ENCODE results near the gene PEMT. TPM values are rescaled to one million over a fixed set of nuclear protein-coding genes. Genes with fewer than 3 reads are reported as not detected.

PEMT gene
- total RNA-seq, 1 experiment from 2014 or later: 29.5 TPM

GRCh38 chr17:17546399-17547185 lies 44.9 kb downstream of the PEMT start:
- no TSS peak for BruUV-seq (replicated peaks)
- H3K4me1 Mint-ChIP-seq (ENCODE audit: low read depth, unreplicated experiment): peaks cover 3% of the 10 kb centered on the region

GRCh38 chr17:17545984-17546383 lies 45.5 kb downstream of the PEMT start:
- TF ChIP-seq, protein P1, sequence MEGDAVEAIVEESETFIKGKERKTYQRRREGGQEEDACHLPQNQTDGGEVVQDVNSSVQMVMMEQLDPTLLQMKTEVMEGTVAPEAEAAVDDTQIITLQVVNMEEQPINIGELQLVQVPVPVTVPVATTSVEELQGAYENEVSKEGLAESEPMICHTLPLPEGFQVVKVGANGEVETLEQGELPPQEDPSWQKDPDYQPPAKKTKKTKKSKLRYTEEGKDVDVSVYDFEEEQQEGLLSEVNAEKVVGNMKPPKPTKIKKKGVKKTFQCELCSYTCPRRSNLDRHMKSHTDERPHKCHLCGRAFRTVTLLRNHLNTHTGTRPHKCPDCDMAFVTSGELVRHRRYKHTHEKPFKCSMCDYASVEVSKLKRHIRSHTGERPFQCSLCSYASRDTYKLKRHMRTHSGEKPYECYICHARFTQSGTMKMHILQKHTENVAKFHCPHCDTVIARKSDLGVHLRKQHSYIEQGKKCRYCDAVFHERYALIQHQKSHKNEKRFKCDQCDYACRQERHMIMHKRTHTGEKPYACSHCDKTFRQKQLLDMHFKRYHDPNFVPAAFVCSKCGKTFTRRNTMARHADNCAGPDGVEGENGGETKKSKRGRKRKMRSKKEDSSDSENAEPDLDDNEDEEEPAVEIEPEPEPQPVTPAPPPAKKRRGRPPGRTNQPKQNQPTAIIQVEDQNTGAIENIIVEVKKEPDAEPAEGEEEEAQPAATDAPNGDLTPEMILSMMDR (IDR thresholded peaks at IDR 0.05; ENCODE audit: insufficient read depth in 1 of 2, low read depth in 1 of 2, low read length in 1 of 2, severe bottlenecking in 1 of 2, unreplicated experiment in 1 of 2): no peak
- no TSS peak for BruUV-seq (replicated peaks)
- Mint-ChIP-seq H3K4me1 (ENCODE audit: low read depth, unreplicated experiment) (no peaks in the 10 kb centered on the region), H3K36me3 (ENCODE audit: insufficient read depth, unreplicated experiment) (no peaks in the 10 kb centered on the region), H3K9me3 (ENCODE audit: unreplicated experiment) (no peaks in the 10 kb centered on the region), H3K4me3 (ENCODE audit: unreplicated experiment) (no peak overlapping the region), H3K27ac (ENCODE audit: unreplicated experiment) (no peak overlapping the region), H3K27me3 (ENCODE audit: insufficient read depth, unreplicated experiment) (no peaks in the 10 kb centered on the region)
- no peaks in the 10 kb centered on the region for H3K36me3 ChIP-seq (ENCODE audit: control insufficient read depth, insufficient read depth, low read length)
- H3K27me3 ChIP-seq (replicated peaks; ENCODE audit: control insufficient read depth, insufficient read depth, low read length): no peaks in the 10 kb centered on the region
- H3K4me1 ChIP-seq: peaks cover 2% of the 10 kb centered on the region; the same call in 1 of the 2 replicates
- intact Hi-C loops (cut with micrococcal nuclease; ENCODE audit: unreplicated experiment): no loop called here
- DNase-seq: no peak
- no peak overlapping the region for H3K4me3 ChIP-seq (ENCODE audit: low read depth, low read length)
- ChIA-PET POLR2A (no interaction called here), CTCF (no interaction called here)
- H3K9me3 ChIP-seq: no peaks in the 10 kb centered on the region

More at GRCh38 chr17:17546399-17547185, 44.9 kb downstream of the PEMT start:
- H3K4me1 ChIP-seq: peaks cover 8% of the 10 kb centered on the region; the same call in 1 of the 2 replicates
- TF ChIP-seq, protein P1 (IDR thresholded peaks at IDR 0.05; ENCODE audit: insufficient read depth in 1 of 2, low read depth in 1 of 2, low read length in 1 of 2, severe bottlenecking in 1 of 2, unreplicated experiment in 1 of 2): no peak
- H3K9me3 Mint-ChIP-seq (ENCODE audit: unreplicated experiment): no peaks in the 10 kb centered on the region
- H3K9me3 ChIP-seq: no peaks in the 10 kb centered on the region
- intact Hi-C loops (cut with micrococcal nuclease; ENCODE audit: unreplicated experiment): no loop called here
- no peak overlapping the region for H3K27ac Mint-ChIP-seq (ENCODE audit: unreplicated experiment)
- H3K27me3 Mint-ChIP-seq (ENCODE audit: insufficient read depth, unreplicated experiment): no peaks in the 10 kb centered on the region
- H3K36me3 Mint-ChIP-seq (ENCODE audit: insufficient read depth, unreplicated experiment): no peaks in the 10 kb centered on the region
- ChIA-PET CTCF (interaction anchor here (0.5 kb wide), 1 partner anchor 23 kb away, joined by 9 read pairs; no protein-coding TSS in a partner anchor), POLR2A (interaction anchor here (0.5 kb wide), 1 partner anchor 50 kb away, joined by 3 read pairs; the partner anchor contains the start of gene RASD1)
- no peaks in the 10 kb centered on the region for H3K27me3 ChIP-seq (replicated peaks; ENCODE audit: control insufficient read depth, insufficient read depth, low read length)
- no peak overlapping the region for H3K4me3 ChIP-seq (ENCODE audit: low read depth, low read length)
- H3K36me3 ChIP-seq (ENCODE audit: control insufficient read depth, insufficient read depth, low read length): no peaks in the 10 kb centered on the region
- no peak for DNase-seq
- no peak overlapping the region for H3K4me3 Mint-ChIP-seq (ENCODE audit: unreplicated experiment)

- DNase-seq: no peak
- Mint-ChIP-seq H3K4me1 (ENCODE audit: low read depth, unreplicated experiment) (no peaks in the 10 kb centered on the region), H3K36me3 (ENCODE audit: insufficient read depth, unreplicated experiment) (no peaks in the 10 kb centered on the region), H3K27me3 (ENCODE audit: insufficient read depth, unreplicated experiment) (no peaks in the 10 kb centered on the region), H3K9me3 (ENCODE audit: unreplicated experiment) (no peaks in the 10 kb centered on the region), H3K4me3 (ENCODE audit: unreplicated experiment) (no peak overlapping the region), H3K27ac (ENCODE audit: unreplicated experiment) (no peak overlapping the region)
- TF ChIP-seq, protein P1 (IDR thresholded peaks at IDR 0.05; ENCODE audit: insufficient read depth in 1 of 2, low read depth in 1 of 2, low read length in 1 of 2, severe bottlenecking in 1 of 2, unreplicated experiment in 1 of 2): no peak
- Histone ChIP-seq H3K27me3 (replicated peaks; ENCODE audit: control insufficient read depth, insufficient read depth, low read length) (no peaks in the 10 kb centered on the region), H3K4me1 (peaks cover 5% of the 10 kb centered on the region; the same call in 1 of the 2 replicates), H3K4me3 (ENCODE audit: low read depth, low read length) (no peak overlapping the region), H3K9me3 (no peaks in the 10 kb centered on the region), H3K36me3 (ENCODE audit: control insufficient read depth, insufficient read depth, low read length) (no peaks in the 10 kb centered on the region)
- BruUV-seq (replicated peaks): no TSS peak
- POLR2A ChIA-PET: no interaction called here
- intact Hi-C loops (cut with micrococcal nuclease; ENCODE audit: unreplicated experiment): no loop called here
- CTCF ChIA-PET: no interaction called here
These were observed 46.3 kb downstream of the PEMT start for GRCh38 chr17:17545031-17545820.
